ENCODE data around the gene RBM4. TPM values are rescaled to one million over a fixed set of nuclear protein-coding genes. Genes with fewer than 3 reads are reported as not detected.
A peak's percentile ranks its signal among the peaks of the same experiment; 100 is the strongest.

RBM4 gene
- polyA plus RNA-seq, 4 donors, result 173 to 257 (median 252) TPM

DNA sequence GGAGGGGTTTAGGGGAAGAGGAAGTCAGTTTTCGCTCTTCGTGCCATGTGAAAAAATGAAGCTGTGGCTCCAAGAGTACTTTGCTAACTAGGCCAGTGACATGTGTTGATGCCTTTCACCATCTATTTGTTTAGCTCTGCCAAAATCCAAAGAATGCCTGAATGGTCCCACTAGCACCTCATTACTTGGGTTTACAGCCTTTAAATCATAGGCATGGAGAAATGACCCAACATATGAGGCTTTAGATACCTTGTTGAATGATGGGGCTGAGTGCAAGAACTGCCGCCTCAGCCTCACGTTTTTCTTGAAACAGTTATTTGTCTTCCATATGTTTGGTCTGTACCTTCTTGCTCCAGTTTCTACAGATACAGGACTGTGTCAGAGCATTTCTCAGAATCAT, 8.3 kb downstream of the RBM4 start:
- DNase-seq (ENCODE audit: low read depth in 4 of 4, low spot score in 3 of 4), result no peak

DNA sequence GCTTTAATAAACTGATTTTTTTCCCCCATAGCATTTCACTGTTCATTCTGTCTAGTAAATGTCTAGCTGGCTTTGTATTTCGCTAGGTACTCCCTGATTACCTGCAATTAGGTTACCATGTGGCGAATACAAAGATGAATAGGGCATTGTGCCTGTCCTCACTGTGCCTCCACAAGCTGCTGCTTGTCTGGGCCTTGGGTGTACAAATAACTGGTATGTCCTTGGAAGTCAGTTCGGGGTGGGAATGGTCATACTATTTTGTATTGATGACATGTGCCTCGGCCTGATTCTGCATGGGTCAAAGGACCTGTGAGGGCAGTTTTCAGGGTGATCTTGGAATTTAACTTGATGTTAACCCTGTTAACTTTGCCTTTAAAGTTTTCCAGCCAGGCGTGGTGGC, 11.4 kb downstream of the RBM4 start:
- DNase-seq (ENCODE audit: low read depth in 4 of 4, low spot score in 3 of 4), result no peak

DNA sequence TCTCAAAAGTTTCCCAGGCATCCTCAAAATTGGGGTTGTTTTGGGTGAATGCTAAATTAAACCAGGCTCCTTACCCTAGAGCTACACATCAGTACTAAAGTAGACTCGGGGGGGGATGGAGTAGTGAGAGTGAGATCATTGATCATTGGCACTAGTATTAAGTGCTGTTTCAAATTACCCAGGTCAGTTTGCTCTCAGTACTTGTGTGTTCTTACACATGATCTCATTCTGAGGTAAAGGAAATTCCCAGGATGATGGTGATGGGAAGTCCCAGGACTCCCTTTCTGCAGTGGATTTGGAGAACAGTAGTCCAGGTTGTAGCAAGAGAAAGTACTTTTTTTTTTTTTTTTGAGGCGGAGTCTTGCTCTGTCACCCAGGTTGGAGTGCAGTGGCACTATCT, 12.5 kb downstream of the RBM4 start:
- DNase-seq (ENCODE audit: low read depth in 4 of 4, low spot score in 3 of 4), result no peak

DNA sequence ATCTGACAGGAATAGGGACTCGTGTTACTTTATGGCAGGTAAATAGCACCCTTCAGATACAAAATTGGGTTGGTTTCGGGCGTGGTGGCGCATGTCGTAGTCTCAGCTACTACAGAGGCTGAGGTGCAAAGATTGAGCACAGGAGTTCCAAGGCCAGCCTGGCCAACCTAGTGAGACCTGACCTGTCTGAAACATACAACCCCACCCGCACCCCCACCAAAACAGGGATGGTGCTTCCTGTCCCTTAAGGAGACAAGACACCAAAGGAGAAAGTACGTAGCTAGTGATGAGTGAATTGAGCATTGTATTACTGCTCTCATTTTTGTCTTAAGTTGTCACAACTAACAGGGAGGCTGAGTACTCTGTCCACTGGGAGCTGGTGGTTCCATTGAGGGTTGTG, 14.1 kb downstream of the RBM4 start:
- no peak for DNase-seq (ENCODE audit: low read depth in 4 of 4, low spot score in 3 of 4)

DNA sequence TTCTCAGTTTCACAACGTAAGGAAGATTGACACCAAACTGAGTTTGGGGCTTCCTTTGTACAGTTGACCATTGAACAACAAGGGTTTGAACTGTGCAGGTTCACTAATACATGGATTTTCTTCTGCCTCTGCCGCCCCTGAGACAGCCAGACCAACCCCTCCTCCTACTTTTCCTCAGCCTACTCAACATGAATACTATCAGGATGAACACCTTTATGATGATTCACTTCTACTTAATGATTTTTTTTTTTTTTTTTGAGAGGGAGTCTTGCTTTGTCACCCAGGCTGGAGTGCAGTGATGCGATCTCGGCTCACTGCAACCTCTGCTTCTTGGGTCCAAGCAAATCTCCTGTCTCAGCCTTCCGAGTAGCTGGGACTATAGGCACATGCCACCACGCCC, 14.6 kb downstream of the RBM4 start:
- no peak for DNase-seq (ENCODE audit: low read depth in 4 of 4, low spot score in 3 of 4)

DNA sequence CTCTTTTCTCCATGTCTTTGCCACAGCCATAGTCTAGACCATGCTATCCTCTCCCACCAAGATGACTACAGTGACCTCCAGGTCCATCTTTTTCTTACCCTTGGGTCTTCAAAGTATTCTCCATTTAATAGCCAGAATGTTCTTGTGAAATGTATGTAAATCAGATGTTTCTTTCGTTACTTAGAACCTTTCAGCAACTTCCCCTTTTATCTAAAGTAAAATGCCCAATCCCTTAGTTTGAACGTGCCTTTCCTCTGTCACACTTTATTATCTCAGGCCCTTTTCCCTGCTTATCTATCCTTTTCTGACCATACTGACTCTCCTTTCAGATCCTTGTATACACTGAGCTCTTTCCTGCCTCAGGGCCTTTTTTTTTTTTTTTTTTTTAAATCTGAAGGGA, 21.3 kb downstream of the RBM4 start:
- no peak for DNase-seq (ENCODE audit: low read depth in 4 of 4, low spot score in 3 of 4)

DNA sequence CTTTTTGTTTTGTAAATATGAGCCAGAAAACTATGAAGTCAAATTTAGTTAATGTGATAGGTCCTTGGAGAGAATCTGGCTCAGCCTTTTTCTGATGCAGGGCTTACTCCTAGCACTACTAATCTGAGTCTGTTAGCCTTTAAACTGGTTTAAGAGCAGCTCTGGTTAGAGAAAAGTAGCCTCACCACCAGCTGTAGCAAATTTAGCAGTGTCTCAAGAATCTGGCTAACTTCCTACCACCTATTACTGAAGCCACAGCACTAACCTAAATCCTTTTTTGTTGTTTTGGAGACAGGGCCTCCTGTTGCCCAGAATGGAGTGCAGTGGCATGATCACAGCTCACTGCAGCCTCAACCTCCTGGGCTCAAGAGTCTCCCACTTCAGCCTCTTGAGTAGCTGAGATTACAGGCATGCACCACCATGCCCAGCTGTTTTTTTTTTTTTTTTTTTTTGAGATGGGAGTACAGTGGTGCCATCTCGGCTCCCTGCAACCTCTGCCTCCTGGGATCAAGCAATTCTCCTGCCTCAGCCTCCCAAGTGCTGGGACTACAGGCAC, 25.3 kb downstream of the RBM4 start:
- DNase-seq (ENCODE audit: low read depth in 4 of 4, low spot score in 3 of 4), result no peak

DNA sequence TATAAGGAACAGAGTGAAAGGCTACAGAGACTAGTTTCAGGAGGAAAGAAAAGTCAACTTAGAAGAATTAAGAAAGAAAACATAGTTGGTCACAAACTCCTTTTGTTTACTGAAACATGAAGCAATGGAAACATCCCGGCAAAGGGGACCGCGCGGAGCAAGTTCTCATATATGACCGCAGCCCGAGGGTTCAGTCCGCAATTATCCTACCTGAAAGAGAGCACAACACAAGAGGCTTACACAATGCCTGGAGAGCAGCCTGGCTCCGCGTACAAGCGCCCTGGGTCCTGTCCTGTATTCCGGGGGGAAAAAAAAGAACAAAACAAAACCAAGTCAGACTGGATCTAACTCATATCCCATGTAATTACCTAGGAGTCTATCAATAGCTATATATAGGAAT, 26.9 kb downstream of the RBM4 start:
- DNase-seq (ENCODE audit: low read depth in 4 of 4, low spot score in 3 of 4), result no peak

DNA sequence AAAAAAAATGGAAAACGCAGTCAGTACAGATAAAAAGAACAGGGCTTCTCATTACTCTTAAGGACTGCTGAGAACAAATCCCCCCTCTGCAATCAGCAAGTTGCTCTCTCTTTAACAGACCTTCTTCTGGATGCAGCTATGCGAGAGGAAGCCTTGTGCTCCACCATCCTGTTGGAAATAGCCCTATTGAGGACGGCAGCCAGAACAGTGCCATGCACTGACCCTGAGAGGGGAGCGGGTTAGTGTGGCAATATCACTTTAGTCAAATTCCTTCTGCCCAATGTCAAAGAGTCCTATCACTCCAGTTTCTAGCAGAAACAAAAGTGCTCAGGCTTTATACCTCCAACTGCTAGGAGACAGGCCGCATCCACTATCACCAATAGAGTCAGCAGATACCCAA, 32.3 kb downstream of the RBM4 start:
- DNase-seq (ENCODE audit: low read depth in 4 of 4, low spot score in 3 of 4), result no peak

DNA sequence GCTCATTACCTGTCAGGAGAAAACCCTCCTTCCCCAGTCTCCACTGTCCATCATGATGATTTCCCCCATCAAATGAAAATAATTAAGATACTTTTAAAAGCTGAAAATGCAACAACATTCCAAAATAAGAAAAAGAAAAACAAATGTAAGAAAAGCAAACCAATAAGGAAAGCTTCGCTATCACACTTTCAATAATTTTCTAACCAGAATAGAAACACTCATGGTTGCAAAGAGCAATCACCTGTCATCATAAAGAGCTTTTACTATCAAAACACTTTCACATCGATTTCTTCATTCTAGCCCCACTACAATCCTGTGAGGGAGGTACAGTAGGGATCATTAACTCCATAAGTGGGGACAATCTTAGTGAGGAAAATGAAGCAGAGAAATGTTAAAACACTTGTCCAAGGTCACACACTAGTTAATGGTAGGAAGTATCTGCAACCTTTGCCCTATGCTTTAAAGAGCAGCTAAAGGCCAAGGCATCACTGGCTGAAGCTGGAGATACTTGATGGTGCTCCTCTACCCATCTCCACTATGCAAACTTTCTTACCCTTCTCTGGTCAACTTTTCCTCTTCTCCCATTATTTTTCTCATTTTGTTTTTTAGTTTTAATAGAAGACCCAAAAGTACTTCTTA, 36.6 kb downstream of the RBM4 start:
- DNase-seq (ENCODE audit: low read depth in 4 of 4, low spot score in 3 of 4), result no peak

DNA sequence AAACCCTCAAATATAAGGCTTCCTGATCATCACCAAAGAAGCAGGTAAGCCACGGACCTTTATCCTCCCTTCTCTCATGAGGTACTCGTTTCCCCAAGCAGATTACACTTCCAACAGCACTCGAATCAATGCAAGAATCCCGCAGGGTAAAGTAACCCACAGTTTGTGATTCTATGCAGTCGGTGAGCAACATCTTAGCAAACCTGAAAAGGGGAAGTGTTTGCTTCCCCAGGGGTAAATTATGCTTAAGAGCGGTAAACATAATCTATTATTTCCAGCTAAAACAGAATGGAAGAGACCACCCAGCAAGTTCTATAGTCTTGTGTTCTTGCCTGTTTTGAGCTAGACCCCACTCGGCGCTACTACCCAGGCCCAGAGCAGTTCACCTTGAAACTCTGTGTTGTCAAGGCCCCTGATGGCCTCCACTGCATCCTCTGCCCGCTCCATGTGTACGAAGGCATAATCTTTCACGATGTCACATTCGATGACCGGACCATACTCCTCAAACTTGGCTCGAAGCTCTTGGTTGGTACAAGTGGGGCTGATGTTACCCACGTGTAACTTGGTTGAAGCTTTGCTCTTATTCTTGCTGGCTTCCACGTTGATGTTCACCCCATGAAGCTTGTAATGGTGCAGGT, 37.9 kb downstream of the RBM4 start:
- DNase-seq (ENCODE audit: low read depth in 4 of 4, low spot score in 3 of 4), result no peak

DNA sequence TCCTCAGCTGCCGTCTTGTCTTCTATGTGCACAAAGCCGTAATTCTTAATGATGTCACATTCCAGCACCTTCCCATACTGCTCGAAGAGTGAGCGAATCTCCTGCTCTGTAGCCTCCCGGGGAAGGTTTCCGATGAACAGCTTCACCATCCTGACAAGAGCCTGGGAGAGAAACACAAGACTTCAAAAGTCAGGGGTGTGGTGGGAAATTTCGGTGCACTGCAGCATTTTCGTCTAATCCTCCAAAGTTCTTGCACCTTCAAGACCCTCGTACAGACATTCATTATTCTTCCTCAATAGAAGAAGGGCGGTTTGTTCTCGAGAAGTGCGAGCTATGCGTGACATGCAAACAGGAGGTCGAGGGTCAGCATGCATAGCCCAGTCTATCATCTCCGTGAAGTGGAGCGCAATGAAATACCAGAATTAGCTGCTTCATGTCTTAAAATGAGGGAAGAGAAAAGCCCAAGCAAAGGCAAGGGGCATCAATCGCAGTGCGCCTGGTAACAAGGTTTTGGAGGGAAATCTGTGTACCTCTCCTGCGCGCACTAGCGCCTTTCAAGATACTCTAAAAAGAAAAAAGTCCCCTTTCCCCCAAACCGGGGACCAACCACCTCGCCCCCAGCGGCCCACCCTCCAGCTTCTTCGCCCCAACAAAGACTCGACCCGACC, 38.6 kb downstream of the RBM4 start:
- peak in 3 of 4 donors; percentile 0 to 21 (median 4) for DNase-seq (ENCODE audit: low read depth in 4 of 4, low spot score in 3 of 4)

DNA sequence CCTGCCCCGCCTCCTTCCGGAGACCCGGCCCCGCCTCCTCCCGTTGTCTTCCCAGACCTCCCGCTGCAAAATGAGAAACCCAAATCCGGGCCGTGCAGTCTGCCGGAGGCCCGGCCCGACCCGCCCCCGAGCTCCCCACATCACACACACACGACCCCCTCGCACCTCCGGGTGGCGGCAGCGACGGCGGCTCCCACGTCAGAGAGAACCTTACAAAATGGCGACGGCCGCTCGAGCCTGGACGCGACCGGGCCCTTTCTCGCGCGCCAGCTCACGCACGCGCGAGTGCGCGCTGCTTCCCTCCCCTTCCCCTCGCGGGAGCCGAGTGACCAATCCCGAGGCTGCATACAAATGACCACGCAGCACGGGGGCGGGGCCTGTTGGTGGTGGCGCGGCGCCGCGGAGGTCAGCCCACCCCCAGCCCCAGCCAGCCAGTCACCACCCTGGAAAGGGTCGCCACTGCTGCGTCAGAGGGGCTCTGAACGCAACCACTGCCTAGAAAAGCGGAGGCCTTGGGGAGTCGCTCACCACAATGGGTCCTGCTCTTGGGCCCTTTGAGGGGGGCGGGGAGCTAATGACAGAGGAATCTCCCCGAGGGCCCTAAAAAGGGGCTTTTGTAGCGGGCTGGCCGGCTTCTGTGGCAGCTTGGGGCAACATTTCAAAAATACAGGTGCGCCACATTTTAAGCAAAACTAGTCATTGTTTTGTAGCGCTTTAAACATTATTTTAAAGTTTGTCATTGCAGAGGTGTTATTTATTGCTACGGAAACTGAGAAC, 39.3 kb downstream of the RBM4 start, which contains the start of gene RBM4B:
TSS of gene RBM4B (minus strand) at position 289 of the 777 bp plus-strand sequence. CDS start 808 bp downstream, outside the sequence.
- peak; percentile 89 to 94 (median 92) for DNase-seq (ENCODE audit: low read depth in 4 of 4, low spot score in 3 of 4)

DNA sequence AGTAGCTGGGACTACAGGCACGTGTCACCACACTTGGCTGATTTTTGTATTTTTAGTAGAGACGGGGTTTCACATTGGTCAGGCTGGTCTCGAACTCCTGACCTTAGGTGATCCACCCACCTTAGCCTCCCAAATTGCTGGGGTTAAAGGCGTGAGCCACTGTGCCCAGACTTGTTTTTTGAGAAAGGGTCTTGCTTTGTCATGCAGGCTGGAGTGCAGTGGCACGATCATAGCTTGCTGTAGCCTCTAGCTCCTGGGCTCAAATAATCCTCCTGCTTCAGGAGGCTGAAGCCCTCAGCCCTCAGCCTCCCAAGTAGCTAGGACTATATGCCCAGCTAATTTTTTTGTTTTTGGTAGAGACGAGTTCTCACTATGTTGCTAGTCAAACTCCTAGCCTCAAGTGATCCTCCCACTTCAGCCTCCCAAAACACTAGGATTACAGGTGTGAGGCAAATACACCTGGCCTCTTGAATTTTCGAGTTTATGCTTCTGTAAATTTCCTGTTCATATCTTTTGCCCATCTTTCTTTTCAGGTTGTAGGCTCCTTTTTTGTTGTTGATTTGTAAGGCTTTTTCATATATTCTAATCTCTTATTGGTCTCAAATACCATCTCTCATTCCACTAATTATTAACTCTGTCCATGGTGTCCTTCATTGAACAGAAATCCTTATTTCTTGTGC, 42.6 kb downstream of the RBM4 start:
- no peak for DNase-seq (ENCODE audit: low read depth in 4 of 4, low spot score in 3 of 4)

DNA sequence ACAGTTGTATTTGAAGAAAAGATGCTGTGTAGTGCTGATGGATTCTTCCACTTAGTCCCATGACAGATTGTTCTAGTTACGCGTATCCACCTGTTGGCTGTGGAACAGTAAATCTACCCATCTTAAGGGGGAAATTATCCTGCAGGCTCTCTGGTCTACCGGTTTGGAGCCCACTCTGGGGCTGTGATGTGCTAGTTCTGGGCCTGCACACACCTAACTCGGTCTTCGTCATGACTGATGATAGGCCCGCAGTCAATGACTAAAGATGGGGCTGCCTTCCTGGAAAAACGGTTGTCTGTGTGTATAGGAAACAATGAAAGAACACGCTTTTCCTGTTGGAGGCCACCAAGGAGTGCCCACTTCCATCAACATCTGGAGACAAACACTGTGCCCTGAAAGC, 45.4 kb downstream of the RBM4 start:
- DNase-seq (ENCODE audit: low read depth in 4 of 4, low spot score in 3 of 4), result no peak

DNA sequence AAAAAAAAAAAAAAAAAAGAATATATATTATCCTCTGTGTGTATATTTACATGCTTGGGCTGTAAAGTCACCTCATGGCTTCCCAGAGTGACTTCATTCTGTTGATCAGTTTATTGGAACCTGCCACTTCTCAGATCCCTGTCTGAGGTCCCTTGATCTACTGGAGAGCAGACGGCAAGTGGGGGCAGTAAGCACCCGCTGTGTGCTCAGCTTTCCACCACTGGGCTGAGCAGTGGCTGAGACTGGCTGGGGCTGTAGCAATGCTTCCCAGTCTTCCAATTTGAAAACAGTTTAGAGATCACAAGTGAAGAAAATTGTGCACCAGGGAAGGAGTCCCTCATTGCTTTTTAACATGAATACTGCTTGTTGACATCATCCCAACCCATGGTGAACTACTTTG, 46.1 kb downstream of the RBM4 start:
- no peak for DNase-seq (ENCODE audit: low read depth in 4 of 4, low spot score in 3 of 4)

DNA sequence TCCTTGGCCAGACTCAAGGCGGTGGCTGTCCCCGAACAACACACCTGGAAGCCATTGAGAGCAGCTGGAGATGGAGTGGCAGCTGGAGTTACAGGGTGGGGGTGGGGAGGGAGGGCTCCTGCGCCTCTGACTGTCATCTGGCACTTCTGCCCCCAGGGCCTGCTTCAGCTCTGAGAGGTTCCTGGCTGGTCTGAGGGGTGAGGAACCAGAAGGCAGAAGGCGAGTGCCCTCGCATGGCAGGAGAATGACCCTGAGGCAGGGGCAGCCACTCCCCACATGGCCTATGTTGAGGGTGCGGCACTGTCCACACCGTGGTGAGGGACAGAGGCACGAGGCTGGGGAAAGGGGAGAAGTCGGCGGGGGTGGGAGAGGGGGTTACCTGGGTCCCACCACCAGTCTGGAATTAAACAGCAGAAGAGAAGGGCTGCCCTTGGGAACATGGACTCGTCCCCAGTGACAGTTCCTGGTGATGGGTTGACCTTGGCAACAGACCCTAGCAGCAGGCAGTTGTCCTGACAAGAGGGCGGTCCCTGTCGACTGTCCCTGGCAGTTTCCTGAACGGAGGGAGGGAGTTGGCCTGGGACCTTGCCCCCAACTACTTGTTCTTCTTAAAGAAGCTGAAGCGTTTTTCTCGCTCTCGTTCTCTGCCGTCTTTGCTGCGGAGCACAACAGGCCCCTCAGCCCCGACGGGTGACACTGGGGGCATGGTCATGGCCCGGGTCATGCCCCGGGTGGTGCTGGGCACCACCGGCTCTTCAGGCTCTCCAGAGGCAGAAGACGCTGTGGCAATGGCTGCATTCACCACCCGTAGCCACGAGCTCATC, 47.0 kb downstream of the RBM4 start:
- DNase-seq (ENCODE audit: low read depth in 4 of 4, low spot score in 3 of 4), result no peak

DNA sequence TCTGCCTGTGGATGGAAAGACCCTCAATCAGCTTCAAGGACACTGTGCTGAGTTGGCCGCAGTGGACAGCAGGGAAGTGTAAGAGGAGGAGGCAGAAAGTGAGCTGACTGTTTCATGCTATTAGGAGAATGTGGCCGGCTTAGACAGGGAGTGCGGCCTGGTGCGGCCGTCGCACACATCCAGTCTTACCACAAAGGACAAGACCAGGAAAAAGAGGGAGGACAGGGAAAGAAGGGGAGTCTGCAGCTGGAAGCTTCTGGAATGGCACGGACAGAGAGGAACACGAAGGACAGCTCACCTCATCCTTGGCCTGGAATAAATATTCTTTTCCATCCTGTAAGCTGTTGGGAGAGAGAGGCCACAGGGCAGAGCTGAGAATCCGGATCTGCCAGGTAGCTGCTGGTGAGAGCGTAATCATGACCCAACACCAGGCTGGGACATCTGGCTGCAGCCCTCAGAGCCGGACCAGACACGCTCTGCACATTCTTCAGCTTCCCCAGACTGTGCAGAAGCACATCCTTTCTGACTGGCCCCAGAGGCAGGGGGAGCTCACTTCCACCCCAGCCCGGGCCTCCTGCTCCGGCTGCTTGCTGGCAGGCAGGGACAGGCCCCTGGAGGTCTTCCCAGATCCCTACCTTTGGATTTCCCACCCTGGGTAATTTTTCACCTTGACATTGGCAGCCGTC, 47.7 kb downstream of the RBM4 start:
- no peak for DNase-seq (ENCODE audit: low read depth in 4 of 4, low spot score in 3 of 4)
